Activated naive CD8-positive, alpha-beta T cell treated with anti-CD3 and anti-CD28 coated beads for 36 hours (primary cell): Measurements from ENCODE around the gene OVCA2. TPM values are rescaled to one million over a fixed set of nuclear protein-coding genes. Genes with fewer than 3 reads are reported as not detected.

ENCODE experiments used
- DNase-seq: peaks from one replicate; pipeline ENCODE4 v3.0.0; 2021
- H3K27ac Mint-ChIP-seq: one replicate; pipeline ENCODE4 v1.8.0; 2022; ENCODE audit warnings: mild to moderate bottlenecking, moderate library complexity, mixed read lengths
- H3K27me3 Mint-ChIP-seq: one replicate; pipeline ENCODE4 v1.8.0; 2022; ENCODE audit warnings: mild to moderate bottlenecking, mixed read lengths
- H3K36me3 Mint-ChIP-seq: one replicate; pipeline ENCODE4 v1.8.0; 2021; ENCODE audit warnings: mild to moderate bottlenecking, mixed read lengths
- H3K4me1 Mint-ChIP-seq: one replicate; pipeline ENCODE4 v1.8.0; 2021; ENCODE audit warnings: mixed read lengths
- H3K4me3 Mint-ChIP-seq: one replicate; pipeline ENCODE4 v1.8.0; 2022; ENCODE audit warnings: mild to moderate bottlenecking, moderate library complexity, mixed read lengths
- H3K9me3 Mint-ChIP-seq: one replicate; pipeline ENCODE4 v1.8.0; 2022; ENCODE audit warnings: mixed read lengths
- total RNA-seq, 2 experiments: library from RNA; stranded (reverse); gene quantifications; one replicate each; pipeline ENCODE4 v1.2.3, GENCODE V29; 2021

The OVCA2 gene
- total RNA-seq, 2 experiments from 2014 or later: 38.4 to 39.0 TPM

DNA sequence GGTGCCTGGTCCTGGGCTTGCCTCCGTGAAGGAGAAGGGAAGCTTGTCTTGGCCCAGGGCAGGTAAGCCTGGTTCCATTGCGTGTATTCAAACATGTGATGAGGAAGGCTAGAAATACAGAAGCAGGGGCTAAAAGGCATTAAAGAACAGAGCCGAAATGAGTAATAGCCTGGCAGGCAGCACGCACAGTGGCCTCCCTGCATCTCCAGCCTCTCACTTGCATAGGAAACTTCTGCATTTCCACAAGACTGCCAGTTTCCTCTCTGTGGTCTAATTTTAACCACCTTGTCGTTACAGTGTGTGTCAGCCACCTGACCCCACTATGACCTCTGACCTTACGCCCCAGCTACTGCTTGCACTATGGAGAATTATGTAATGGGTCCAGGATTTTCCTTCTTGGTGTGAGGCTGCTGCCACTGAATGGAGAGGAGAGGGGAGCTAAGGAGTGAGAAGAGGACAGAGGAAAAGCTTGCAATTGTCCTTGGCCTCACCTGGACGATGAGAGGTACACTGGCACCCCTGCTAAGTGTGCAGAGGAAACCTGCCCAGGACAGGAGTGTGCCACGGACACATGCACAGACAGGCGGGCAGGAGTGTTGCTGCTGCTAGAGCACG is 45.9 kb downstream of the OVCA2 start:
- Mint-ChIP-seq H3K27me3 (no peaks in the 10 kb centered on the region), H3K4me3 (peak overlapping the region; percentile 44), H3K27ac (peak overlapping the region; percentile 94), H3K36me3 (peaks cover 44% of the 10 kb centered on the region), H3K9me3 (no peaks in the 10 kb centered on the region), H3K4me1 (peaks cover 67% of the 10 kb centered on the region)
- DNase-seq: peak; percentile 76

DNA sequence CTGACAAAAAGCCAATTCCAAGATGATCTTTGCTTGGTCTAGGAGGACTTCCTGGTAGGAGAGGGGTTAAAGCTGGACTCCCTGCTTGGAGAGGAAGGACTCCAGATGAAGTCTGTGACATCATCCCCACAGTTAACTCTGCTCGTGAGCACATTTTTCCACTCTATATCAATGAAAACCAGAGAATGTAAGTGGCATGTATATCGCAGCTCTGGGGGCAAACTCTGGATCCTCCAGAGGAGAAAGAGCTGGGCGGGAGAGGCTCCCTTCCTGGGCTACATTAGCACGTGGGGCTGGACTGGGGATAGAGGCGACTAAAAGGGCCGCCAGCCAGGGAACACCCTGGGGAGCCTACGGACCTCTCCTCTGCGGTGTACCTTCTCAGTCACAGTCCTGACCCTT is 47.2 kb downstream of the OVCA2 start:
- Mint-ChIP-seq H3K36me3 (peaks cover 41% of the 10 kb centered on the region), H3K27ac (peak overlapping the region; percentile 94), H3K27me3 (no peaks in the 10 kb centered on the region), H3K9me3 (no peaks in the 10 kb centered on the region), H3K4me1 (peaks cover 65% of the 10 kb centered on the region), H3K4me3 (peak overlapping the region; percentile 89)
- DNase-seq: peak; percentile 18

DNA sequence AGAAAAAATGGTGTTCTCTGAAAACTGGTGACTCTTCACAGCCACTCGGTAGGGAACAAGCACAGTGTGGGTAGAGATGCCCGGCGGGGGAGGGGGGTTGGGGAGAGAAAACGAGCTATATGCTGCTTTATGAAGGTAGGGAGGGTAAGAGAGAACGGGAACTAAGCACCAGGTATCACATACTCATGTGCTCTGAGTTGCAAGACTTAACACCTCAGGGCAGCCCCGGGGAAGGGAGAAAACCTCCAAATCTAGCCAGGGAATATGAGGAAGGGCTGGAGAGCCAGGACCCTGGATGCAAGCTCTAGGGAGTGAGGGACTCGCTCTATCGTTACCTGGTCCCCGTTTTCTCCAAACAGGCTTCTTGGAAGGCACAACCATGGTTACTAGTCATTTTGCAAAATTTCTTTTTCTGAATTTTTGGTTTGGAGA is 48.4 kb downstream of the OVCA2 start:
- H3K27me3 Mint-ChIP-seq: no peaks in the 10 kb centered on the region
- DNase-seq: no peak
- no peaks in the 10 kb centered on the region for H3K9me3 Mint-ChIP-seq
- peak overlapping the region; percentile 89 for H3K4me3 Mint-ChIP-seq
- peaks cover 65% of the 10 kb centered on the region for H3K4me1 Mint-ChIP-seq
- H3K27ac Mint-ChIP-seq: peak overlapping the region; percentile 94
- H3K36me3 Mint-ChIP-seq: peaks cover 36% of the 10 kb centered on the region

DNA sequence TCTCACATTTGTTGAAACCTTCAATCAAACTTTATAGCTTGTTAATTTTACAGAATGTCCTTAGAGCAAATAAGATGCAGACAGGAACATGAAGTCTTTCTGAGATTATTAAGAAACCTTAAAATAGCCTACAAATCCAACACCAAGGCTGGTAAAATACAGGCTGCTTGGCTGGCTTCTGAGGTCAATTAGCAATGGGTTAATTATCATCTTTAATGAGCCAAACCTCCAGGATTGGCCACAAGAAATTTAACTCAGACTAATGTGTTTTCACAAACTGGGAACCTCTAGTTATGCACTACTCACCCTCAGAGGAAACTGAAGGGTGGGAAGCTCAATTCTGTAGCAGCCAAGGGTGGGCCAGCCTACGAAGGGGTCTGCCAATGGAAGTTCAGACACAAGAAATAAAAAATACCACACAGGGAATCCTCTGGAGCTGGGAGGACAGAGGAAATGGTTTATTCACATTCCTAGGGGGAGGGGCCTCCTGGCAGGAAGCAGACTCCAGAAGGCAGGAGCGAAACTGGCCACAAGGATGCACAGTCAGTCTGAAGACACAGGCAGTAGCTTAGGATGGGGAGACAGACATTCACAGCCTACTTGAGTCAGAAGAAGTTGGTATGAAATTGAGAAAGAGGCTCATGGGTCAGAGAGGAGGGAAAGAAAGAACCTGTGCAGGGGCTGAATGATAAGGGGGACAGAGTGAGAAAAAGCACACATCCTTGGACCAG is 49.1 kb downstream of the OVCA2 start:
- Mint-ChIP-seq H3K4me3 (peak overlapping the region; percentile 89), H3K9me3 (no peaks in the 10 kb centered on the region), H3K36me3 (peaks cover 30% of the 10 kb centered on the region), H3K4me1 (peaks cover 64% of the 10 kb centered on the region), H3K27ac (peak overlapping the region; percentile 94), H3K27me3 (no peaks in the 10 kb centered on the region)
- no peak for DNase-seq

DNA sequence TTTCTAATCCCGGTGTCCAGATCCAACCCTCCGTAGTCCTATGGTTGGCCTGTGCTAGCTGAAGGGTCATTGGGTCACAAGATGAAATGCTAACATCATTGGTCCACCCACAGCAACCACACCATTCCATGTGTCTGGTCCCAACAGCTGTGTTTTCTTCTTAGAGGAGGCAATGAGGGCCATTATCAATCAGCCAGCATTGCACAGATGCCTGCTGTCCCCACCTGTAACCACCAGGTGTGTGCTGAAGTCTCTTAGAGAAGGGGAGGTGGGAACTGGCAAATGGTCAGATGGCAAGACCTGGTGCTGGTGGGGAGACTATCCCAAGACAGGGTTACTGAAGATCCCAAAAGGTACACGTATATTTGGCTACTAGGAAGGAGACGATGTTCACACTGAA is 50.4 kb downstream of the OVCA2 start:
- Mint-ChIP-seq H3K4me1 (peaks cover 55% of the 10 kb centered on the region), H3K27me3 (no peaks in the 10 kb centered on the region), H3K9me3 (no peaks in the 10 kb centered on the region), H3K36me3 (peaks cover 23% of the 10 kb centered on the region), H3K4me3 (no peak overlapping the region), H3K27ac (no peak overlapping the region)
- DNase-seq: no peak

Other genes starting within 250 kb of the OVCA2 start
- 10 to 100 TPM; 20.0 to 21.0 TPM for gene SMYD4, start 212.1 kb upstream of the OVCA2 start, total RNA-seq
- gene RPA1, start 212.0 kb upstream of the OVCA2 start, total RNA-seq: 100 to 1,000 TPM; 207 to 217 TPM
- gene RTN4RL1, start 16.7 kb upstream of the OVCA2 start, total RNA-seq: under 1 TPM; 0.64 to 0.80 TPM
- gene DPH1, start 11.9 kb upstream of the OVCA2 start, total RNA-seq: 10 to 100 TPM; 34.7 to 35.3 TPM
- 10 to 100 TPM; 36.7 to 37.8 TPM for gene HIC1, start 13.1 kb downstream of the OVCA2 start, total RNA-seq